CD14-positive monocyte (primary cell): Measurements from ENCODE around the gene ZC3H8. TPM values are rescaled to one million over a fixed set of nuclear protein-coding genes. Genes with fewer than 3 reads are reported as not detected.

ENCODE experiments used
- DNase-seq, 3 donors: peaks; one replicate each; pipeline ENCODE4 v3.0.0-alpha.2; 2011 to 2022
- H2AFZ ChIP-seq: 2 replicates; pipeline ENCODE4 v1.6.0; 2012; ENCODE audit warnings: mild to moderate bottlenecking, low read depth, low read length, inconsistent platforms; ENCODE audit not compliant: insufficient read depth, poor library complexity, severe bottlenecking
- H3K27ac ChIP-seq, 2 donors: 1 replicate in 1 of 2; 2 replicates in 1 of 2; pipeline ENCODE4 v1.5.1; 2012 to 2013; ENCODE audit warnings: low read length in 2 of 2, control low read depth in 1 of 2, inconsistent platforms in 1 of 2, low read depth in 1 of 2, mild to moderate bottlenecking in 1 of 2
- H3K27me3 ChIP-seq, 2 donors: one replicate each; pipeline versions ENCODE4 v1.6.0 to v1.6.1; 2011 to 2013; ENCODE audit warnings: low read length in 2 of 2; ENCODE audit not compliant: control insufficient read depth in 2 of 2, insufficient read depth in 2 of 2
- H3K36me3 ChIP-seq, 2 donors: replicated peaks in 1 of 2; 1 replicate in 1 of 2; 2 replicates in 1 of 2; pipeline versions ENCODE4 v1.5.1 to v1.6.1; 2012 to 2013; ENCODE audit warnings: low read length in 2 of 2, control low read depth in 1 of 2, inconsistent platforms in 1 of 2, mild to moderate bottlenecking in 1 of 2; ENCODE audit not compliant: insufficient read depth in 2 of 2, control insufficient read depth in 1 of 2
- H3K4me1 ChIP-seq, 2 donors: 1 replicate in 1 of 2; 2 replicates in 1 of 2; pipeline versions ENCODE4 v1.5.1 to v1.6.1; 2012 to 2013; ENCODE audit warnings: low read length in 2 of 2, control low read depth in 1 of 2, inconsistent platforms in 1 of 2, mild to moderate bottlenecking in 1 of 2, moderate library complexity in 1 of 2; ENCODE audit not compliant: insufficient read depth in 2 of 2, control insufficient read depth in 1 of 2
- H3K4me2 ChIP-seq: replicated peaks from 2 replicates; pipeline ENCODE3; 2012; ENCODE audit warnings: low read length, moderate library complexity, mild to moderate bottlenecking; ENCODE audit not compliant: poor library complexity, severe bottlenecking; ENCODE audit errors: extremely low read depth
- H3K4me3 ChIP-seq, 3 experiments: fragments of 200-600 bp in 1 of 3; sonication (generic) in 1 of 3; replicated peaks in 1 of 3; 1 replicate in 2 of 3; 2 replicates in 1 of 3; pipeline ENCODE4 v1.5.1; 2011 to 2013; ENCODE audit warnings: low read length in 3 of 3, mild to moderate bottlenecking in 3 of 3, control low read depth in 2 of 3, low read depth in 2 of 3, inconsistent platforms in 1 of 3, moderate library complexity in 1 of 3
- H3K79me2 ChIP-seq: 2 replicates; pipeline ENCODE4 v1.6.0; 2012; ENCODE audit warnings: mild to moderate bottlenecking, control low read depth, inconsistent platforms, low read length, moderate library complexity; ENCODE audit not compliant: insufficient read depth
- H3K9ac ChIP-seq: 2 replicates; pipeline ENCODE4 v1.6.0; 2017; ENCODE audit warnings: low read length, mild to moderate bottlenecking; ENCODE audit not compliant: insufficient read depth, poor library complexity, severe bottlenecking
- H3K9me3 ChIP-seq, 2 donors: replicated peaks in 1 of 2; 1 replicate in 1 of 2; 2 replicates in 1 of 2; pipeline versions ENCODE4 v1.5.1 to v1.6.1; 2012 to 2013; ENCODE audit warnings: low read length in 2 of 2, control low read depth in 1 of 2; ENCODE audit not compliant: control insufficient read depth in 1 of 2, insufficient read depth in 1 of 2
- H4K20me1 ChIP-seq: 2 replicates; pipeline ENCODE4 v1.6.0; 2012; ENCODE audit warnings: mild to moderate bottlenecking, low read length, control low read depth, moderate library complexity; ENCODE audit not compliant: insufficient read depth
- H3K27ac Mint-ChIP-seq, 7 donors: one replicate each; pipeline ENCODE4 v1.8.0; 2020; ENCODE audit warnings: mild to moderate bottlenecking in 7 of 7, mixed read lengths in 7 of 7, moderate library complexity in 6 of 7, inconsistent platforms in 2 of 7
- H3K27me3 Mint-ChIP-seq, 3 donors: one replicate each; pipeline ENCODE4 v1.8.0; 2021 to 2022; ENCODE audit warnings: low read depth in 3 of 3, mild to moderate bottlenecking in 3 of 3, mixed read lengths in 3 of 3, moderate library complexity in 3 of 3, inconsistent platforms in 1 of 3
- H3K36me3 Mint-ChIP-seq, 2 donors: one replicate each; pipeline ENCODE4 v1.8.0; 2020; ENCODE audit warnings: mixed read lengths in 2 of 2, inconsistent platforms in 1 of 2, mild to moderate bottlenecking in 1 of 2
- H3K4me1 Mint-ChIP-seq: one replicate; pipeline ENCODE4 v1.8.0; 2020; ENCODE audit warnings: mild to moderate bottlenecking, mixed read lengths
- H3K4me3 Mint-ChIP-seq, 2 donors: one replicate each; pipeline ENCODE4 v1.8.0; 2020; ENCODE audit warnings: mild to moderate bottlenecking in 2 of 2, mixed read lengths in 2 of 2, moderate library complexity in 1 of 2
- H3K9me3 Mint-ChIP-seq, 7 donors: one replicate each; pipeline ENCODE4 v1.8.0; 2020 to 2022; ENCODE audit warnings: mixed read lengths in 7 of 7, mild to moderate bottlenecking in 6 of 7, moderate library complexity in 6 of 7, inconsistent platforms in 2 of 7
- WGBS: methylation state at CpG from one replicate; pipeline ENCODE4 v1.1.5; 2013; ENCODE audit warnings: missing lambda C conversion rate; ENCODE audit not compliant: insufficient coverage; 5-methylcytosine and 5-hydroxymethylcytosine counted together
- intact Hi-C, 2 donors: fragments of 100-400 bp; cut with micrococcal nuclease; formaldehyde crosslinking; loops; one replicate each; pipeline versions ENCODE4 v1.15.0 to v1.15.1; 2023
- polyA plus RNA-seq, 3 donors: library from polyadenylated mRNA; depleted of rRNA in 1 of 3; unstranded in 2 of 3; stranded (reverse) in 1 of 3; fragments of 300-500 nt in 2 of 3; fragments of >200 nt in 1 of 3; fragmentation: Illumina TruSeq in 2 of 3; gene quantifications; 1 replicate in 2 of 3; 2 replicates in 1 of 3; pipeline ENCODE4 v1.2.3, GENCODE V29; 2012 to 2021
- TF ChIP-seq, protein P1 (sequence below): fragments of 200-600 bp; IDR thresholded peaks from one replicate; pipeline ENCODE4 v1.8.0; 2022; ENCODE audit warnings: antibody characterized with exemption, mild to moderate bottlenecking

Gene ZC3H8
- polyA plus RNA-seq, 3 donors: 2.3 to 6.9 (median 2.3) TPM

DNA sequence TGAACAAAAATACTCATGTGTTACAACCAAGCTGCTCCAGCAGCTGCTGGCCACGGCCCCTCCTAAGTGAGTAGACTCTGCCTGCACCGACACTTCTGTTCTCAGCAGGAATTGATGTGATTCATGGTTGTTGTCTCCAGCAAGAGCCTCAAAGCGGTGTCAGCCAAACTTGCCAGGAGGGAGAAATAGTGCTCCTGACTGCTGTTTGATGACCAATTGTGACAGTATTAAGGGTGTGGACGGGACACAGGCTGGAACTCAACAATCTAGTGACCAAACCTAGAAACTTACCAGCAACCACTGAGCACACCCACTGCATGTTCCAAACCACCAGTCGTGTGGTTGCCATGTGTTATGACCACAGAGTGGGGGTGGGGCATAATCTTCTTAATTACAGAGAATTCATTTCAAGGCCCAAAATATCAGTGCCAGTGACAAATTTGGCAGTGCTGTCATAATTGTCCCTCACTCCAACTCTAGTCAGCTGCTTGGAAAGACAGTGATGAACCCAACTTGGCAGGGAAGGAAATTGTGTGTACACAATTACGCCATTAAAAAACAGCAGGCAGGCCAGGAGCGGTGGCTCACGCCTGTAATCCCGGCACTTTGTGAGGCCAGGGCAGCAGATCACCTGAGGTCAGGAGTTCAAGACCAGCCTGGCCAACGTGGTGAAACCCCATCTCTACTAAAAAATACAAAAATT, 86.3 kb downstream of the ZC3H8 start:
- Mint-ChIP-seq H3K4me1 (no peaks in the 10 kb centered on the region), H3K27me3 (peaks cover 2 to 7% (median 4%) of the 10 kb centered on the region in 3 donors), H3K27ac (no peak overlapping the region), H3K4me3 (no peak overlapping the region), H3K36me3 (no peaks in the 10 kb centered on the region), H3K9me3 (peaks cover 0 to 2% (median 0%) of the 10 kb centered on the region in 7 donors)
- no peaks in the 10 kb centered on the region for H3K27me3 ChIP-seq
- DNase-seq: no peak
- H3K4me1 ChIP-seq: no peaks in the 10 kb centered on the region
- H2AFZ ChIP-seq: no peak overlapping the region
- H3K4me2 ChIP-seq: no peak overlapping the region
- no peak overlapping the region for H3K9ac ChIP-seq
- 97% methylated on average over 6 of the region's 10 CpGs for WGBS
- H3K36me3 ChIP-seq: no peaks in the 10 kb centered on the region
- intact Hi-C loops: no loop called here
- no peak overlapping the region for H3K27ac ChIP-seq
- no peaks in the 10 kb centered on the region for H3K9me3 ChIP-seq
- no peaks in the 10 kb centered on the region for H4K20me1 ChIP-seq
- TF ChIP-seq, protein P1, sequence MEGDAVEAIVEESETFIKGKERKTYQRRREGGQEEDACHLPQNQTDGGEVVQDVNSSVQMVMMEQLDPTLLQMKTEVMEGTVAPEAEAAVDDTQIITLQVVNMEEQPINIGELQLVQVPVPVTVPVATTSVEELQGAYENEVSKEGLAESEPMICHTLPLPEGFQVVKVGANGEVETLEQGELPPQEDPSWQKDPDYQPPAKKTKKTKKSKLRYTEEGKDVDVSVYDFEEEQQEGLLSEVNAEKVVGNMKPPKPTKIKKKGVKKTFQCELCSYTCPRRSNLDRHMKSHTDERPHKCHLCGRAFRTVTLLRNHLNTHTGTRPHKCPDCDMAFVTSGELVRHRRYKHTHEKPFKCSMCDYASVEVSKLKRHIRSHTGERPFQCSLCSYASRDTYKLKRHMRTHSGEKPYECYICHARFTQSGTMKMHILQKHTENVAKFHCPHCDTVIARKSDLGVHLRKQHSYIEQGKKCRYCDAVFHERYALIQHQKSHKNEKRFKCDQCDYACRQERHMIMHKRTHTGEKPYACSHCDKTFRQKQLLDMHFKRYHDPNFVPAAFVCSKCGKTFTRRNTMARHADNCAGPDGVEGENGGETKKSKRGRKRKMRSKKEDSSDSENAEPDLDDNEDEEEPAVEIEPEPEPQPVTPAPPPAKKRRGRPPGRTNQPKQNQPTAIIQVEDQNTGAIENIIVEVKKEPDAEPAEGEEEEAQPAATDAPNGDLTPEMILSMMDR: no peak
- no peaks in the 10 kb centered on the region for H3K79me2 ChIP-seq
- H3K4me3 ChIP-seq: no peak overlapping the region

DNA sequence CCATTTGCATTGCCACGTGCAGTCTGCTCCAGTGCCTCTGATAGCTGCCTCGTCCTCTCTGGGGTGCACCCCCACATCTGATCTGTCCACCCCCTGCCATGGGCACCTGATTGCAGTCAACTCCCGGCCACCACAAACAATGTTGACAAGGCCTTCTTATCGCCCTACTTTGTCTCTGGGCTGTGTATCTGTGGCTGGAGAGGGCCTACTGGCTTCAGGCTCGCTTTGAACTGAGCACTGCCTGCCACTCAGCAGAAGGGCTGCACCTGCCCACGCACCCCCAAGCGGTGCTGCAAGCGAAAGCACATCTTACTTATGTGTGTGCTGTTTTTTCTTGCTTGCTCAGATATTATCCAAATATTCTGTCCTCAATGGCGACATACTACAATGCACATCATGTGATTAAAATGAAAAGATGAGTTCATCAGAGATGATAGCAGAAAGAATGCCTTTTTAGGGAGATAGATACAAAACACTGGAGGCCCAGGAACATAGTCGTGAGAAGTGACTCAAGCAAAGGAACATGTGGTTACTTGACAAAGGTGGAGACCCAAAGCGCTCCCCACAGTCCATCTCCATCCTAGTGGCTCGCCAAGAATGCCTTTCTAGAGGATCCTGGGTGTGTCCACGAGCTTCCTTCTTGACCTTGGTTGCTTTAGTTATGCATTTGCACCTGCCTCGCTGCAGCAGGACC, 87.9 kb downstream of the ZC3H8 start:
- no peak overlapping the region for H3K4me3 Mint-ChIP-seq

More for the DNA sequence above, 87.9 kb downstream of the ZC3H8 start:
- Histone ChIP-seq H3K79me2 (no peaks in the 10 kb centered on the region), H3K9me3 (no peaks in the 10 kb centered on the region), H3K4me1 (no peaks in the 10 kb centered on the region), H3K9ac (no peak overlapping the region), H4K20me1 (no peaks in the 10 kb centered on the region), H3K4me3 (no peak overlapping the region), H2AFZ (no peak overlapping the region), H3K27ac (no peak overlapping the region), H3K4me2 (no peak overlapping the region), H3K27me3 (no peaks in the 10 kb centered on the region), H3K36me3 (no peaks in the 10 kb centered on the region)
- H3K4me1 Mint-ChIP-seq: no peaks in the 10 kb centered on the region
- peaks cover 0 to 2% (median 0%) of the 10 kb centered on the region in 7 donors for H3K9me3 Mint-ChIP-seq
- TF ChIP-seq, protein P1: no peak
- WGBS: 82% methylated on average over 7 of the region's 14 CpGs
- DNase-seq: no peak
- intact Hi-C loops: no loop called here
- peaks cover 0 to 3% (median 2%) of the 10 kb centered on the region in 3 donors for H3K27me3 Mint-ChIP-seq
- no peaks in the 10 kb centered on the region for H3K36me3 Mint-ChIP-seq
- no peak overlapping the region for H3K27ac Mint-ChIP-seq
